Ovary (tissue), 3 donors: ENCODE data around the gene WNT9B.
"Not testable (repeated sequence)": the region's sequence is repeated elsewhere in the genome, so short reads cannot be mapped to it uniquely, and the experiment has no call there.

ENCODE experiments used
- POLR2A ChIP-seq: fragments of 450-650 bp; IDR thresholded peaks from one replicate; pipeline ENCODE4 v1.6.1; 2017; ENCODE audit warnings: antibody characterized with exemption, mild to moderate bottlenecking, moderate library complexity
- TF ChIP-seq, protein P1 (sequence below), 3 donors: fragments of 450-650 bp in 2 of 3; fragments of 200-600 bp in 1 of 3; IDR thresholded peaks; one replicate each; pipeline versions ENCODE4 v1.5.1 to v1.8.0; 2016 to 2022; ENCODE audit warnings: antibody characterized with exemption in 3 of 3, mild to moderate bottlenecking in 1 of 3
- donor health status: DM: no; HTN: no; CAD: no.

DNA sequence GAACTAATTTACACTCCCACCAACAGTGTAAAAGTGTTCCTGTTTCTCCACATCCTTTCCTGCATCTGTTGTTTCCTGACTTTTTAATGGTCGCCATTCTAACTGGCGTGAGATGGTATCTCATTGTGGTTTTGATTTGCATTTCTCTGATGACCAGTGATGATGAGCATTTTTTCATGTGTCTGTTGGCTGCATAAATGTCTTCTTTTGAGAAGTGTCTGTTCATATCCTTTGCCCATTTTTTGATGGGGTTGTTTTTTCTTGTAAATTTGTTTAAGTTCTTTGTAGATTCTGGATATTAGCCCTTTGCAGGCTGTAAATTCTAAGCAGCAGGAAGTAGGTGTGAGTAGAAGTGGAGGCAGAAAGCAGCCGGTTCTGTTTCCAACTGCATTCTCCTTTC, 10.8 kb upstream of the WNT9B start:
- TF ChIP-seq POLR2A, result not testable (repeated sequence)
- TF ChIP-seq, protein P1, sequence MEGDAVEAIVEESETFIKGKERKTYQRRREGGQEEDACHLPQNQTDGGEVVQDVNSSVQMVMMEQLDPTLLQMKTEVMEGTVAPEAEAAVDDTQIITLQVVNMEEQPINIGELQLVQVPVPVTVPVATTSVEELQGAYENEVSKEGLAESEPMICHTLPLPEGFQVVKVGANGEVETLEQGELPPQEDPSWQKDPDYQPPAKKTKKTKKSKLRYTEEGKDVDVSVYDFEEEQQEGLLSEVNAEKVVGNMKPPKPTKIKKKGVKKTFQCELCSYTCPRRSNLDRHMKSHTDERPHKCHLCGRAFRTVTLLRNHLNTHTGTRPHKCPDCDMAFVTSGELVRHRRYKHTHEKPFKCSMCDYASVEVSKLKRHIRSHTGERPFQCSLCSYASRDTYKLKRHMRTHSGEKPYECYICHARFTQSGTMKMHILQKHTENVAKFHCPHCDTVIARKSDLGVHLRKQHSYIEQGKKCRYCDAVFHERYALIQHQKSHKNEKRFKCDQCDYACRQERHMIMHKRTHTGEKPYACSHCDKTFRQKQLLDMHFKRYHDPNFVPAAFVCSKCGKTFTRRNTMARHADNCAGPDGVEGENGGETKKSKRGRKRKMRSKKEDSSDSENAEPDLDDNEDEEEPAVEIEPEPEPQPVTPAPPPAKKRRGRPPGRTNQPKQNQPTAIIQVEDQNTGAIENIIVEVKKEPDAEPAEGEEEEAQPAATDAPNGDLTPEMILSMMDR (IDR thresholded peaks at IDR 0.05), result not testable (repeated sequence)
